H1 (cell line): Measurements from ENCODE around the gene DKK1. TPM values are rescaled to one million over a fixed set of nuclear protein-coding genes. Genes with fewer than 3 reads are reported as not detected.

Source experiments
- CTCF ChIA-PET: fragments of 300-600 bp; sonication (Branson Sonifier 250); formaldehyde crosslinking; loops from one replicate; lab custom pipeline; 2021; ENCODE audit not compliant: partially characterized antibody; lab: Charles Lee
- POLR2A ChIA-PET: fragments of 300-600 bp; sonication (Branson Sonifier 250); formaldehyde crosslinking; loops from one replicate; lab custom pipeline; 2021; ENCODE audit warnings: inconsistent platforms; ENCODE audit not compliant: partially characterized antibody; lab: Charles Lee
- DNase-seq, 2 experiments: peaks; one replicate each; pipeline versions ENCODE4 v3.0.0 to v3.0.0-alpha.2; 2010 to 2022; ENCODE audit warnings: low spot score in 2 of 2, low read depth in 1 of 2, mixed read lengths in 1 of 2
- FAIRE-seq: peaks from 2 replicates; lab custom pipeline; 2011; peaks lifted over from hg19 to GRCh38; lab: Jason Lieb, UNC
- H2AFZ ChIP-seq: 2 replicates; pipeline ENCODE4 v1.8.1; 2012; ENCODE audit warnings: low read length, inconsistent platforms
- H2AK5ac ChIP-seq: 2 replicates; pipeline ENCODE4 v1.6.1; 2013; ENCODE audit warnings: low read depth, low read length
- H2BK120ac ChIP-seq: replicated peaks from 2 replicates; pipeline ENCODE3; 2013; ENCODE audit warnings: low read depth, low read length, inconsistent platforms
- H2BK12ac ChIP-seq: 2 replicates; pipeline ENCODE4 v1.6.1; 2013; ENCODE audit warnings: low read depth, low read length
- H2BK15ac ChIP-seq: 2 replicates; pipeline ENCODE4 v1.6.1; 2013; ENCODE audit warnings: low read length
- H2BK20ac ChIP-seq: 2 replicates; pipeline ENCODE4 v1.6.1; 2013; ENCODE audit warnings: low read length
- H2BK5ac ChIP-seq: 2 replicates; pipeline ENCODE4 v1.6.1; 2013; ENCODE audit warnings: low read depth, low read length
- H3K14ac ChIP-seq: 2 replicates; pipeline ENCODE4 v1.6.1; 2013; ENCODE audit warnings: inconsistent platforms; ENCODE audit not compliant: insufficient read length
- H3K18ac ChIP-seq: 2 replicates; pipeline ENCODE4 v1.6.1; 2013; ENCODE audit warnings: low read length; ENCODE audit errors: extremely low read depth
- H3K23ac ChIP-seq: 2 replicates; pipeline ENCODE4 v1.6.1; 2013; ENCODE audit warnings: inconsistent platforms; ENCODE audit not compliant: insufficient read length
- H3K23me2 ChIP-seq: 2 replicates; pipeline ENCODE4 v1.6.1; 2013; ENCODE audit warnings: low read depth, low read length
- H3K27ac ChIP-seq: 2 replicates; pipeline ENCODE4 v1.6.1; 2011; ENCODE audit warnings: low read depth, low read length, inconsistent platforms
- H3K27me3 ChIP-seq, 4 experiments: replicated peaks in 1 of 4; 1 replicate in 1 of 4; 2 replicates in 3 of 4; pipeline versions ENCODE4 v1.6.1 to v1.8.1; 2011 to 2013; ENCODE audit warnings: low read length in 3 of 4, mild to moderate bottlenecking in 3 of 4, inconsistent platforms in 2 of 4, mixed read lengths in 2 of 4, moderate library complexity in 1 of 4; ENCODE audit not compliant: control insufficient read depth in 3 of 4, insufficient read depth in 3 of 4; ENCODE audit errors: extremely low read depth in 1 of 4
- H3K36me3 ChIP-seq, 4 experiments: 2 replicates each; pipeline versions ENCODE4 v1.6.1 to v1.8.1; 2011 to 2013; ENCODE audit warnings: mild to moderate bottlenecking in 4 of 4, low read length in 3 of 4, moderate library complexity in 2 of 4, control low read depth in 1 of 4, inconsistent platforms in 1 of 4; ENCODE audit not compliant: insufficient read depth in 4 of 4, control insufficient read depth in 2 of 4
- H3K4ac ChIP-seq: replicated peaks from 2 replicates; pipeline ENCODE3; 2013; ENCODE audit warnings: low read length, low read depth, mixed read lengths, inconsistent platforms; ENCODE audit not compliant: insufficient read length
- H3K4me1 ChIP-seq, 4 experiments: replicated peaks in 1 of 4; 1 replicate in 1 of 4; 2 replicates in 3 of 4; pipeline versions ENCODE4 v1.6.1 to v1.8.1; 2011 to 2013; ENCODE audit warnings: low read length in 3 of 4, inconsistent platforms in 2 of 4, mixed read lengths in 1 of 4; ENCODE audit not compliant: insufficient read depth in 4 of 4, control insufficient read depth in 3 of 4
- H3K4me2 ChIP-seq, 2 experiments: 2 replicates each; pipeline versions ENCODE4 v1.6.1 to v1.8.1; 2011 to 2013; ENCODE audit warnings: low read depth in 2 of 2, low read length in 2 of 2, control low read depth in 1 of 2, inconsistent platforms in 1 of 2, mild to moderate bottlenecking in 1 of 2; ENCODE audit not compliant: insufficient read depth in 1 of 2
- H3K4me3 ChIP-seq, 4 experiments: fragments of 200-600, 300-600 bp in 1 of 4; sonication (generic), shearing (Covaris generic), sonication (Bioruptor Twin) in 1 of 4; 2 replicates each; pipeline versions ENCODE4 v1.5.1 to v1.8.1; 2011 to 2016; ENCODE audit warnings: low read length in 4 of 4, low read depth in 3 of 4, control low read depth in 2 of 4, inconsistent platforms in 2 of 4, mild to moderate bottlenecking in 2 of 4, mixed read lengths in 1 of 4, moderate library complexity in 1 of 4; ENCODE audit not compliant: insufficient read depth in 2 of 4; ENCODE audit errors: extremely low read depth in 1 of 4
- H3K56ac ChIP-seq: replicated peaks from 2 replicates; pipeline ENCODE3; 2013; ENCODE audit warnings: low read depth, mild to moderate bottlenecking, mixed read lengths, low read length, inconsistent platforms; ENCODE audit not compliant: insufficient read length
- H3K79me1 ChIP-seq: 2 replicates; pipeline ENCODE4 v1.6.1; 2013; ENCODE audit warnings: low read depth, low read length, control low read depth
- H3K79me2 ChIP-seq, 2 experiments: 2 replicates each; pipeline versions ENCODE4 v1.6.1 to v1.8.1; 2012 to 2013; ENCODE audit warnings: low read length in 2 of 2, mild to moderate bottlenecking in 2 of 2, inconsistent platforms in 1 of 2; ENCODE audit not compliant: insufficient read depth in 2 of 2, control insufficient read depth in 1 of 2
- H3K9ac ChIP-seq, 4 experiments: replicated peaks in 1 of 4; 1 replicate in 1 of 4; 2 replicates in 3 of 4; pipeline versions ENCODE4 v1.6.1 to v1.8.1; 2011 to 2013; ENCODE audit warnings: low read depth in 3 of 4, low read length in 3 of 4, control low read depth in 2 of 4, mild to moderate bottlenecking in 2 of 4, moderate library complexity in 2 of 4, inconsistent platforms in 1 of 4; ENCODE audit errors: extremely low read depth in 1 of 4
- H3K9me3 ChIP-seq, 2 experiments: 2 replicates each; pipeline versions ENCODE4 v1.6.1 to v1.8.1; 2012 to 2013; ENCODE audit warnings: mild to moderate bottlenecking in 2 of 2, moderate library complexity in 2 of 2, control low read depth in 1 of 2, inconsistent platforms in 1 of 2, low read depth in 1 of 2, low read length in 1 of 2, mixed read lengths in 1 of 2; ENCODE audit not compliant: insufficient read depth in 2 of 2
- H4K20me1 ChIP-seq, 2 experiments: replicated peaks in 1 of 2; 2 replicates each; pipeline versions ENCODE3 to v1.8.1; 2011 to 2013; ENCODE audit warnings: inconsistent platforms in 2 of 2, low read length in 2 of 2, mild to moderate bottlenecking in 1 of 2; ENCODE audit not compliant: insufficient read depth in 2 of 2, control insufficient read depth in 1 of 2
- H4K5ac ChIP-seq: 2 replicates; pipeline ENCODE4 v1.6.1; 2013; ENCODE audit warnings: low read length, low read depth, mixed read lengths, inconsistent platforms; ENCODE audit not compliant: insufficient read length
- H4K8ac ChIP-seq: 2 replicates; pipeline ENCODE4 v1.8.0; 2013; ENCODE audit warnings: mild to moderate bottlenecking, moderate library complexity, low read length, inconsistent platforms; ENCODE audit not compliant: insufficient read depth; ENCODE audit errors: extremely low read depth
- H4K91ac ChIP-seq: replicated peaks from 2 replicates; pipeline ENCODE3; 2013; ENCODE audit warnings: low read length, mixed read lengths, inconsistent platforms; ENCODE audit not compliant: insufficient read length
- CEBPB ChIP-seq: IDR thresholded peaks from 2 replicates; pipeline ENCODE4 v1.6.1; 2012; ENCODE audit warnings: low read depth, low read length
- CHD1 ChIP-seq: IDR thresholded peaks from 2 replicates; pipeline ENCODE4 v1.6.1; 2012; ENCODE audit warnings: low read depth, low read length, improper control_type of control experiment
- SUZ12 ChIP-seq: fragments of 200-600 bp; sonication (generic); IDR thresholded peaks from 2 replicates; pipeline ENCODE4 v1.6.1; 2012; ENCODE audit warnings: mild to moderate bottlenecking, inconsistent platforms, low read length, moderate library complexity, mixed read lengths
- WGBS, 2 experiments: shearing (Covaris generic) in 1 of 2; methylation state at CpG; one replicate each; pipeline versions ENCODE4 v1.1.6 to v1.1.7; 2013 to 2015; ENCODE audit warnings: low lambda C conversion rate in 2 of 2, mixed read lengths in 2 of 2, inconsistent platforms in 1 of 2, low coverage in 1 of 2, missing lambda C conversion rate in 1 of 2; ENCODE audit not compliant: insufficient replicate concordance in 2 of 2, insufficient coverage in 1 of 2, insufficient read length in 1 of 2; ENCODE audit errors: extremely low coverage in 1 of 2, missing lambda C conversion rate in 1 of 2; 5-methylcytosine and 5-hydroxymethylcytosine counted together
- polyA plus RNA-seq, 7 experiments: library from polyadenylated mRNA; depleted of rRNA in 3 of 7; stranded (reverse) in 5 of 7; unstranded in 2 of 7; fragments of >200 nt in 5 of 7; fragments of 200-250 nt in 2 of 7; gene quantifications; 1 replicate in 5 of 7; 2 replicates in 1 of 7; 4 replicates in 1 of 7; pipeline versions ENCODE4 v1.2.1 to v1.2.3, GENCODE V29; 2011 to 2013; ENCODE audit warnings: missing spikeins in 2 of 7, mixed read lengths in 2 of 7
- total RNA-seq: library from RNA; stranded (reverse); fragmentation: NEBNext Ultra II Directional; extraction: Animal tissue kit (Norgen Biotek cat#: 25700); gene quantifications from 2 replicates; pipeline ENCODE4 v1.2.1, GENCODE V29; 2021

Gene DKK1
- total and polyA plus RNA-seq, 2 of the 8 experiments (the other 6 are each of a cell fraction or from before 2014, with no cell fraction given), result 0.36 to 0.61 TPM

- TF ChIP-seq CEBPB (no peak), SUZ12 (no peak), CHD1 (no peak)
- Histone ChIP-seq H2BK20ac (no peak overlapping the region), H3K9ac (no peak overlapping the region), H3K27ac (no peak overlapping the region), H3K14ac (no peak overlapping the region), H3K4me2 (no peak overlapping the region), H4K91ac (no peak overlapping the region), H3K4ac (no peak overlapping the region), H4K8ac (no peak overlapping the region), H3K23ac (no peak overlapping the region), H3K23me2 (no peaks in the 10 kb centered on the region), H3K9me3 (no peaks in the 10 kb centered on the region), H3K27me3 (no peaks in the 10 kb centered on the region), H2AK5ac (no peak overlapping the region), H3K56ac (no peak overlapping the region), H3K4me3 (no peak overlapping the region), H3K79me2 (no peaks in the 10 kb centered on the region), H2BK120ac (no peak overlapping the region), H2BK5ac (no peak overlapping the region), H3K36me3 (no peaks in the 10 kb centered on the region), H4K20me1 (no peaks in the 10 kb centered on the region), H3K4me1 (peaks cover 0 to 5% (median 2%) of the 10 kb centered on the region in 4 experiments; a peak in 2 of 7 replicates), H3K79me1 (no peaks in the 10 kb centered on the region), H4K5ac (no peak overlapping the region), H2BK12ac (no peak overlapping the region), H3K18ac (no peak overlapping the region), H2BK15ac (no peak overlapping the region), H2AFZ (no peak overlapping the region)
- DNase-seq, result no peak
- ChIA-PET POLR2A (interaction anchor here (1.4 kb wide), 1 partner anchor 11 kb away, joined by 3 read pairs; no protein-coding TSS in a partner anchor), CTCF (no interaction called here)
- no peak for FAIRE-seq
- WGBS, 2 experiments, result 71% methylated on average over 3 of the region's 3 CpGs; no CpG with 5 or more reads in 1 of the 2 experiments
Measured at GRCh38 chr10:52265131-52265926, 48.8 kb upstream of the DKK1 start.
